OCI-LY7 (cell line): ENCODE results near the gene LRRC55.

ENCODE experiments used
- EZH2phosphoT487 ChIP-seq: fragments of 200-600 bp; sonication (generic); IDR thresholded peaks from 2 replicates; pipeline ENCODE4 v1.6.1; 2018; ENCODE audit warnings: low read depth, borderline replicate concordance, mild to moderate bottlenecking, mixed run types, antibody characterized with exemption, low read length, moderate library complexity, mixed read lengths
- TF ChIP-seq, protein P1 (sequence below): fragments of 200-600 bp; sonication (generic); conservative IDR thresholded peaks from 2 replicates; pipeline ENCODE4 v1.5.1; 2014; ENCODE audit warnings: mild to moderate bottlenecking, antibody characterized with exemption, low read length, moderate library complexity, mixed read lengths

DNA sequence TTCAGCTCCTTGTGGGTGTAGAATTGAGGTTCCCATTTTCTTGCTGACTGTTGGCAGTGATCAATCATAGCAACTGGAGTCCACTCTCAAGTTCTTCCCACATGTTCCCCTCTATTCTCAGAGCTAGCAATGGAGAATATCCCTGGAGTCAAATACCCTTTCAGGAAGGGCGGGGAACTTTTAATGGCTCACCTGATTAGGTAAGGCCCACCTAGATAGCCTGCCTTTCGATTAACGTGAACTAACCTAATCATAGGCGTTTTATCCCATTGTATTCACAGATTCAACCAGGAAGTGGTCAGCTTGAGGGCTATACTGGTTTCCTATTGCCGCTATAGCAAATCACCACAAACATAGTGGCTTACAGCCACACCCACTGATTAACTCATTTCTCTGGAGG, 7.1 kb upstream of the LRRC55 start:
- TF ChIP-seq EZH2phosphoT487 = no peak
- TF ChIP-seq, protein P1, sequence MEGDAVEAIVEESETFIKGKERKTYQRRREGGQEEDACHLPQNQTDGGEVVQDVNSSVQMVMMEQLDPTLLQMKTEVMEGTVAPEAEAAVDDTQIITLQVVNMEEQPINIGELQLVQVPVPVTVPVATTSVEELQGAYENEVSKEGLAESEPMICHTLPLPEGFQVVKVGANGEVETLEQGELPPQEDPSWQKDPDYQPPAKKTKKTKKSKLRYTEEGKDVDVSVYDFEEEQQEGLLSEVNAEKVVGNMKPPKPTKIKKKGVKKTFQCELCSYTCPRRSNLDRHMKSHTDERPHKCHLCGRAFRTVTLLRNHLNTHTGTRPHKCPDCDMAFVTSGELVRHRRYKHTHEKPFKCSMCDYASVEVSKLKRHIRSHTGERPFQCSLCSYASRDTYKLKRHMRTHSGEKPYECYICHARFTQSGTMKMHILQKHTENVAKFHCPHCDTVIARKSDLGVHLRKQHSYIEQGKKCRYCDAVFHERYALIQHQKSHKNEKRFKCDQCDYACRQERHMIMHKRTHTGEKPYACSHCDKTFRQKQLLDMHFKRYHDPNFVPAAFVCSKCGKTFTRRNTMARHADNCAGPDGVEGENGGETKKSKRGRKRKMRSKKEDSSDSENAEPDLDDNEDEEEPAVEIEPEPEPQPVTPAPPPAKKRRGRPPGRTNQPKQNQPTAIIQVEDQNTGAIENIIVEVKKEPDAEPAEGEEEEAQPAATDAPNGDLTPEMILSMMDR = no peak
